Measurements from ENCODE around the gene ULK1.

The ULK1 gene

GRCh38 chr12:131929581-131930456 is 35.4 kb downstream of the ULK1 start:
- Histone ChIP-seq H3K27me3 (replicated peaks) (no peaks in the 10 kb centered on the region), H3K4me3 (ENCODE audit: low read depth, low read length) (peak overlapping the region; percentile 95), H3K27ac (peak overlapping the region; percentile 84), H3K36me3 (replicated peaks) (peaks cover 35% of the 10 kb centered on the region)
- in situ Hi-C loops (cut with HindIII; ENCODE audit: low pct_ligation_motif_present, low sequenced_read_pairs): no loop called here
- TF ChIP-seq CTCF (IDR thresholded peaks at IDR 0.05; ENCODE audit: low read depth, low read length, missing control alignments): no peak
- peak; percentile 18 for DNase-seq

GRCh38 chr12:131930510-131930909 is 36.1 kb downstream of the ULK1 start:
- Histone ChIP-seq H3K27me3 (replicated peaks) (no peaks in the 10 kb centered on the region), H3K27ac (no peak overlapping the region), H3K36me3 (replicated peaks) (peaks cover 38% of the 10 kb centered on the region), H3K4me3 (ENCODE audit: low read depth, low read length) (peak overlapping the region; percentile 95)
- in situ Hi-C loops (cut with HindIII; ENCODE audit: low pct_ligation_motif_present, low sequenced_read_pairs): no loop called here
- DNase-seq: no peak
- no peak for TF ChIP-seq CTCF (IDR thresholded peaks at IDR 0.05; ENCODE audit: low read depth, low read length, missing control alignments)

- H3K27me3 ChIP-seq (replicated peaks): no peaks in the 10 kb centered on the region
- no peak for TF ChIP-seq CTCF (IDR thresholded peaks at IDR 0.05; ENCODE audit: low read depth, low read length, missing control alignments)
- no peak overlapping the region for H3K27ac ChIP-seq
- H3K4me3 ChIP-seq (ENCODE audit: low read depth, low read length): no peak overlapping the region
- H3K36me3 ChIP-seq (replicated peaks): peaks cover 49% of the 10 kb centered on the region
- no peak for DNase-seq
- in situ Hi-C loops (cut with HindIII; ENCODE audit: low pct_ligation_motif_present, low sequenced_read_pairs): no loop called here
These were observed 39.0 kb downstream of the ULK1 start for GRCh38 chr12:131933387-131933786.

DNA sequence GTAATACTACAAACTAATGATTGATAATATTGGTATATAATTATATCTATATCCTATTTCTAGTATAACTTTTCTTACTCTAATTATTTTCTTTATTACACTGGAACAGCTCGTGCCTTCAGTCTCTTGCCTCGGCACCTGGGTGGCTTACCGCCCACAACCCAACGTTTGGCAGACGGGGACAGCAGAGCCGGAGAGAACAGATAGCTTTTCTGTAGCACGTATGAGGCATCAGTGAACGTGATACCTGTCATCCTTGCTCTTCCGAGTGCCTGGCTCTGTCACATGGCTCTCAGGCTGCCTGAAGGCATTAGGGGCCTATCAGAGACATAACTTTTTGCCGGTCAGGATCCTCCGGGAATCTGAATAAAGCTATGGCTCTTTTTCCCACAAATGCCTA is 40.1 kb downstream of the ULK1 start:
- in situ Hi-C loops (cut with HindIII; ENCODE audit: low pct_ligation_motif_present, low sequenced_read_pairs): no loop called here
- Histone ChIP-seq H3K36me3 (replicated peaks) (peaks cover 54% of the 10 kb centered on the region), H3K27me3 (replicated peaks) (no peaks in the 10 kb centered on the region), H3K4me3 (ENCODE audit: low read depth, low read length) (no peak overlapping the region), H3K27ac (no peak overlapping the region)
- TF ChIP-seq CTCF (IDR thresholded peaks at IDR 0.05; ENCODE audit: low read depth, low read length, missing control alignments): no peak
- DNase-seq: no peak

GRCh38 chr12:131938082-131938481 is 43.7 kb downstream of the ULK1 start:
- DNase-seq: no peak
- no peak overlapping the region for H3K27ac ChIP-seq
- no peak for TF ChIP-seq CTCF (IDR thresholded peaks at IDR 0.05; ENCODE audit: low read depth, low read length, missing control alignments)
- peaks cover 62% of the 10 kb centered on the region for H3K36me3 ChIP-seq (replicated peaks)
- no peaks in the 10 kb centered on the region for H3K27me3 ChIP-seq (replicated peaks)
- no peak overlapping the region for H3K4me3 ChIP-seq (ENCODE audit: low read depth, low read length)
- in situ Hi-C loops (cut with HindIII; ENCODE audit: low pct_ligation_motif_present, low sequenced_read_pairs): no loop called here
